Ishikawa (cell line): ENCODE results near the gene ZNF469.

Experiments used
- CEBPB ChIP-seq: IDR thresholded peaks from 2 replicates; pipeline ENCODE4 v1.6.1; 2012
- CREB1 ChIP-seq: IDR thresholded peaks from 2 replicates; pipeline ENCODE4 v1.6.1; 2012; ENCODE audit warnings: low read depth
- EGR1 ChIP-seq: IDR thresholded peaks from 2 replicates; pipeline ENCODE4 v1.6.1; 2012
- EP300 ChIP-seq: IDR thresholded peaks from 2 replicates; pipeline ENCODE4 v1.6.1; 2012; ENCODE audit warnings: borderline replicate concordance
- NFIC ChIP-seq: IDR thresholded peaks from 2 replicates; pipeline ENCODE4 v1.6.1; 2012
- REST ChIP-seq: IDR thresholded peaks from 2 replicates; pipeline ENCODE4 v1.6.1; 2012; ENCODE audit warnings: low read depth, mild to moderate bottlenecking
- TAF1 ChIP-seq: IDR thresholded peaks from 2 replicates; pipeline ENCODE4 v1.6.1; 2012; ENCODE audit warnings: low read depth, mild to moderate bottlenecking
- ZBTB7A ChIP-seq: IDR thresholded peaks from 2 replicates; pipeline ENCODE4 v1.6.1; 2012; ENCODE audit warnings: low read depth

- TF ChIP-seq EP300, result no peak
- TF ChIP-seq NFIC, result no peak
- TF ChIP-seq REST, result no peak
- TF ChIP-seq EGR1, result no peak
- TF ChIP-seq ZBTB7A, result no peak
- no peak for TF ChIP-seq TAF1
- no peak for TF ChIP-seq CEBPB
- no peak for TF ChIP-seq CREB1
Observed at GRCh38 chr16:88404769-88405168, 22.0 kb downstream of the ZNF469 start.
